ENCODE results near the gene SOX12.
"Not testable (repeated sequence)": the region's sequence is repeated elsewhere in the genome, so short reads cannot be mapped to it uniquely, and the experiment has no call there.

The SOX12 gene

DNA sequence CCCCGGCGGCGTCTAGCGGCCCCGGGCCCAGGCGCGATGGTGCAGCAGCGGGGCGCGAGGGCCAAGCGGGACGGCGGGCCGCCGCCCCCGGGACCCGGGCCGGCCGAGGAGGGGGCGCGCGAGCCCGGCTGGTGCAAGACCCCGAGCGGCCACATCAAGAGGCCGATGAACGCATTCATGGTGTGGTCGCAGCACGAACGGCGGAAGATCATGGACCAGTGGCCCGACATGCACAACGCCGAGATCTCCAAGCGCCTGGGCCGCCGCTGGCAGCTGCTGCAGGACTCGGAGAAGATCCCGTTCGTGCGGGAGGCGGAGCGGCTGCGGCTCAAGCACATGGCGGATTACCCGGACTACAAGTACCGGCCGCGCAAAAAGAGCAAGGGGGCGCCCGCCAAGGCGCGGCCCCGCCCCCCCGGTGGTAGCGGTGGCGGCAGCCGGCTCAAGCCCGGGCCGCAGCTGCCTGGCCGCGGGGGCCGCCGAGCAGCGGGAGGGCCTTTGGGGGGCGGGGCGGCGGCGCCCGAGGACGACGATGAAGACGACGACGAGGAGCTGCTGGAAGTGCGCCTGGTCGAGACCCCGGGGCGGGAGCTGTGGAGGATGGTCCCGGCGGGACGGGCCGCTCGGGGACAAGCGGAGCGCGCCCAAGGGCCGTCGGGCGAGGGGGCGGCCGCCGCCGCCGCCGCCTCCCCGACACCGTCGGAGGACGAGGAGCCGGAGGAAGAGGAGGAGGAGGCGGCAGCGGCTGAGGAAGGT lies 715 bp downstream of the SOX12 start:
- TF ChIP-seq POLR2A (IDR thresholded peaks at IDR 0.05; ENCODE audit: low read depth, low read length) (no peak), POLR2AphosphoS5 (IDR thresholded peaks at IDR 0.05; ENCODE audit: low read depth, low read length) (no peak), TAF1 (IDR thresholded peaks at IDR 0.05; ENCODE audit: borderline replicate concordance, low read depth, low read length) (no peak)
- FAIRE-seq (no peak), DNase-seq (ENCODE audit: insufficient read length) (peak; percentile 43)

DNA sequence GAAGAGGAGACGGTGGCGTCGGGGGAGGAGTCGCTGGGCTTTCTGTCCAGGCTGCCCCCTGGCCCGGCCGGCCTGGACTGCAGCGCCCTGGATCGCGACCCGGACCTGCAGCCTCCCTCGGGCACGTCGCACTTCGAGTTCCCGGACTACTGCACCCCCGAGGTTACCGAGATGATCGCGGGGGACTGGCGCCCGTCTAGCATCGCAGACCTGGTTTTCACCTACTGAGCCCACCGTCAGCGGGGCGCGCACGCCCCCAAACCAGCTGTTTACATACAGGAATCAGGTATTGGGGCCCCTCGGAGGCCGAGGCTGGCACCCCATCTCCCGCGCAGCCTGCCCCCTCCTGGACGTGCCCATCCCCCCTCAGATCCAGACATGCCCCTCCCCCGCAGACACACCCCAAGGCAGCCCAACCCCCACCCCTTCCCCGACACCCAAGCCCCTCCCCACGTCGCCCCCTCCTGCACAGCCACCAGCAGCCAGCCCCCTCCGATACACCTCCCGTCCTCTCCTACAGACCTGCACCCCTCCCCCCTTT lies 1.4 kb downstream of the SOX12 start:
- TF ChIP-seq POLR2AphosphoS5 (IDR thresholded peaks at IDR 0.05; ENCODE audit: low read depth, low read length) (no peak), POLR2A (IDR thresholded peaks at IDR 0.05; ENCODE audit: low read depth, low read length) (no peak), TAF1 (IDR thresholded peaks at IDR 0.05; ENCODE audit: borderline replicate concordance, low read depth, low read length) (no peak)
- DNase-seq (ENCODE audit: insufficient read length) (no peak), FAIRE-seq (peak; percentile 76)

DNA sequence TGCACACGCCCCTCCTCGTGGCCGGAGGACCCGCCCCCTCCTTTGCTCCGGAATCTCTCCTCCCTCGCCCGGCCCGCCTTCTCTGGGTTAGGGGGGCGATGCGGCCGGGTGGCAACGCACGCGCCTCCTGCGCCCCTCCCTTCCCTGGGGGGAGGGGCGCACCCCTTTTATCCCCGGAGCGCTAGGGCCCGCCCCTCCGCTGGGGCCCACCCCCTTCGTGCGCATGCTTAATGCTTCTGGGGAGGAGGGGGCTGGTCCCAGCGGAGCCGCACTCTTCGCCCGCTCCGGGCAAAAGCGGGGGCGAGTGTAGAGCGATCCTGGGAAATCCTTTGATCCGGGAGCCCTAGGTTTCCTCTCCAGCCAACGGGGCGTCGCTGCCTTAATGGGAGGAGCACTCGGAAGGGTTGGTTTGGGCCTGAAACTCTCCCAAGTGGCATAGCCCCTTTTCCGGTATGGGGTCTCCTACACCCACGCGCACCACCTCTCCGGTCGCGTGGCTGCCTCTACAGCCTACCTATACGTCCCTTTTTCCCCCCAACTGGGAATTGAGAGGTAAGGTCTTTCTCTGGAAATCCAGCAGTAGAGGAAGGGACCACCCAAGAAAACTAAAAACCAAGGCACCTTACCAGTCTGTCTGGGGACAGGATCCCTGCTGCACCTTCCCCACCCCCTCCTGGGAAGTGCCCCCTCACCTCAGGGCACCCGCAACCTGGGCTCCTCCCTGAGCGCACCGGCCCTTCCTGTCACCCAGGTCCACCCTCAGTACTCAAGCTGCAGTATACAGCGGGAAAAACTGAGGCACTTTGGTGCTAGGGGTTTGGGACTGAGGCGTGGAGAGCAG lies 2.1 kb downstream of the SOX12 start:
- DNase-seq (ENCODE audit: insufficient read length) (peak; percentile 68), FAIRE-seq (no peak)
- TF ChIP-seq POLR2A (IDR thresholded peaks at IDR 0.05; ENCODE audit: low read depth, low read length) (peak; percentile 43; the same call in 1 of the 2 replicates), TAF1 (IDR thresholded peaks at IDR 0.05; ENCODE audit: borderline replicate concordance, low read depth, low read length) (no peak), POLR2AphosphoS5 (IDR thresholded peaks at IDR 0.05; ENCODE audit: low read depth, low read length) (no peak)

DNA sequence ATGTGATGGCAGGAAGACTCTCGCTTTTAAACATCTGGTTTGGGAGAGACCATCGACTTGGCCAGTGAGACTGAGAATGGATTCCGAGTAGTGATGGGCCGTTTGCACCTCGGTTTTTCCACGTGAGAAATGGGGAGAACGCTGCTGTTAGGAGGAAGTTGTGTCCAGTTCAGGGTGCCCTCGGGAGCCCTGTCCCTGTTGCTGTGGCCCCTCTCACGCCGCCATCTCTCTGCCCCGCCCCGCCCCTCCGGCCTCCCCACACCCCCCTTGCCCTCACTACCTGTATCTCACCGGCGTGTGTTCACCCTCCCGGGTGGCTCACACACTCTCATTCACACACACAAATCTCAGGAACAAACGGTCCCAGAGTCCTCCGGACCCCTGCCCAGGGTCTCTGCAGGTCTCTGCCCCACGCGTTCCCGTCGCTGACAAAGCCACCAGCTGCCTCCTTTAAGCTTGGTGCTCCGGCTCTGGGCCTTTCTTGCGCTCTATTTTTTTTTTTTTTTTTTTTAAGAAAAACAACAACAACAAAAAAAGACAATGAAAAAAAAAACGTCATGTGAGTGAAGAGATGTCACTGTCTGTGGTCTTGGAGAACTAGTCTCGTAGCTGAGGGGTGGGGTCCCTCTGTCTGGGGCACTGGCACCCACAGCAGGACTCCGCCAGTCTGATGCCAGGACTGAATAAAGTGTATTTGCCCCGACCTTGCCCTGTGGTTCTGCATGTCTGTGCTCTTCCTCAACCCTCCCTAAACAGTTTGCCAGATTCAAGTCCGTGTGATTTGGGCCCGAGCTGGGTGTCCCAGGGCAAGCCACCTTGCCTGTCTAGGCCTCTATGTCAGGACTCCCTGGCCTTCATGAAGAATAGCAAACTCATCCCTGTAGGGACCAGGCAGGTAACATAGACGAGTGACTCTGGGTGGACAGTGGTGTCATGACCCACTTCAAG lies 2.9 kb downstream of the SOX12 start:
- no peak for TF ChIP-seq POLR2AphosphoS5 (IDR thresholded peaks at IDR 0.05; ENCODE audit: low read depth, low read length)
- TF ChIP-seq TAF1 (IDR thresholded peaks at IDR 0.05; ENCODE audit: borderline replicate concordance, low read depth, low read length) = no peak
- FAIRE-seq (no peak), DNase-seq (ENCODE audit: insufficient read length) (no peak)

DNA sequence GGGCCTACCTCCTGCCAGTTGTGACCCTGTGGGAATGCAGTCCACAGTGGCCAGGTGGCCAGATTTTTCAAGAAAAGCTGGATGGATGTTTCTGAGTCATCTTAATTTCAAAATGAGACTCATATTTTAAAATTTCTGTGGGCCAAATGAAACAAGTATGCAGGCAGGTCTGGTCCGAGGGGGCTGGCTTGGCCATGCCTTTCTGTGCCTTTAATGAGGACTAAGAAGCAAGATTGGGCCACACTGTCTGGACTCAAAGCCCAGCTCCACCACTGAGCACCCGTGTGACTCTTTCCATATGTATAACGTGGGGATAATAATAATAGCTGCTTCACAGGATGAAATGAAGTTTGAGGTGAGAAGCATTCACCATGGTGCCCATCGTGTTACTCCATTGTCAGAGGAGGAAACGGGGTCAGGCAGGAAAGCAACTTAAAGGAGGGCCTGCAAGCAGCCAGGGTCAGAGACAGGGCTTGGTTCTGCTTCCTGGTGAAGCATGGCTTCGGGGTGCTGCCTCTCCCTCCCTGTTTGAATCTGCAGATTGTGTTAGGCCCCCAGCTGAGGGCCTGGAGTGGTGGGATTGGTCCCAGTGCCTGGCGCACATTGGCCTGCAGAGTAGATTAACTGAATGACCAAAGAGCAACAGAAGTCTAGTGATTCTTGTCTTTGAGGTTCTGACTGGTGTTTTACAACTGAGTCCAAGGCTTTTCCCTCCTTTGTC lies 3.8 kb downstream of the SOX12 start:
- FAIRE-seq = no peak

DNA sequence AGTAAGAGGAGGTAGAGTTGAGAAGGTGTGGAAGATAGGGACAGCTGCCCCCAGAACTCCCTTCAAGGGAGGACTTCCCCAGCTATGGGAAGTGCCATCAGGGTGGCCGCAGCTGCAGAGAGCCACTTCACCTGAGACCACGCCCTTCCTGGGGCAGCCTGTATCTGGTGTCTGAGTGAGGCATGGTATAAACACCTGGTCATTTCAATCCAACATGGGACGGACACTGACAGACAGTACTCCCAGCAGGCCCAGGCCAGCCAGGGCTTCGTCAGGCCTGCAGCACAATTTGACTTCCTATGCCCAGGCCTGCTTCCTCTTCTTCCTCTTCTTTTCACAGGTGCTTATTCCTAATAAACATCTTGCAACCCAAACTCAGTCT lies 4.5 kb downstream of the SOX12 start:
- DNase-seq (ENCODE audit: insufficient read length) = no peak
- TF ChIP-seq POLR2A (IDR thresholded peaks at IDR 0.05; ENCODE audit: low read depth, low read length) (no peak), TAF1 (IDR thresholded peaks at IDR 0.05; ENCODE audit: borderline replicate concordance, low read depth, low read length) (no peak), POLR2AphosphoS5 (IDR thresholded peaks at IDR 0.05; ENCODE audit: low read depth, low read length) (no peak)
- FAIRE-seq = no peak

More for the DNA sequence above, 3.8 kb downstream of the SOX12 start:
- DNase-seq (ENCODE audit: insufficient read length) = no peak
- TF ChIP-seq TAF1 (IDR thresholded peaks at IDR 0.05; ENCODE audit: borderline replicate concordance, low read depth, low read length) = no peak
- TF ChIP-seq POLR2A (IDR thresholded peaks at IDR 0.05; ENCODE audit: low read depth, low read length) = no peak

DNA sequence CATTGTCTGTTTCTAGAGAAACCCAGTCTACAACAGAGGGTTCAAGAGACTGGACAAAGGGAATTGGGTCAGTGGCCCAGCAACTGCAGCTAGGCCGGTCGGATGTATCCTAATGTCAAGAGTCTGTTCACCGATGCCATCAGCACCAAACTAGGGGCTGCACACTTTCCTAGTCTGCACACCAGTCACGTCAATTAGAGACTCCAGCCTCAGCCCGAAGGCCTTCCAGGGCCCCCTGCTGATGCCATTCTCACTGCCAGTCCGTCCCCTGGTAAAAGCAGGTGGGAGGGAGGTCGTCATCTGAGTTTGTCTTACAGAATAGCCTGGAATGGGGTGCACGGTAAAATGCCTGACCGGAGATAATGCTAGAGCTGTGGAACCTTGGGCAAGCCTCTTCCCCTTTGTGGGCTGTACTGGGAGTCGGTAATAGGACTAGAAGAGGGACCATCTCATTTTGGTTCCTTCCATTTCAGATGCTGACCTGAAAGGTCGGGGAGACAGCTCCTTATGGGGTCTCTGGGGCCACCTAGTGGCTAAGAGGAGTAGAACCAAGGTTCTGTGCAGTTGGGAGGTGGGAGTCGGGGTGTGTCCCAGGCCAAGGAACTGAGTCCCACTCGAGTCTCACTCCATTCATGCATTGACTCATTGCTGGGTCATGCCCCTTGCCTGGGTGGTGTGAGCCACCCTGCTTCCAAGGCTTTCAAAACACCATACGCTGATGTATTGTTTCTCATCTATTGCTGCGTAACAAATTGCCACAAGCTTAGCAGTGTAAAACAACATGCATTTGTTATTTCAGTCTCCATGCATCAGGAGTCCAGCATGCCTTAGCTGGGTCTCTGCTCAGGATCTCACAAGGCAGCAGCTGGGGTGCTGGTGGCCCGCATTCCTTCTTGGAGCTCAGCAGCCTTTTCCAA lies 5.1 kb downstream of the SOX12 start:
- DNase-seq (ENCODE audit: insufficient read length) (peak; percentile 68), FAIRE-seq (peak; percentile 89)
- no peak for TF ChIP-seq POLR2A (IDR thresholded peaks at IDR 0.05; ENCODE audit: low read depth, low read length)
- no peak for TF ChIP-seq POLR2AphosphoS5 (IDR thresholded peaks at IDR 0.05; ENCODE audit: low read depth, low read length)
- TF ChIP-seq TAF1 (IDR thresholded peaks at IDR 0.05; ENCODE audit: borderline replicate concordance, low read depth, low read length) = no peak

DNA sequence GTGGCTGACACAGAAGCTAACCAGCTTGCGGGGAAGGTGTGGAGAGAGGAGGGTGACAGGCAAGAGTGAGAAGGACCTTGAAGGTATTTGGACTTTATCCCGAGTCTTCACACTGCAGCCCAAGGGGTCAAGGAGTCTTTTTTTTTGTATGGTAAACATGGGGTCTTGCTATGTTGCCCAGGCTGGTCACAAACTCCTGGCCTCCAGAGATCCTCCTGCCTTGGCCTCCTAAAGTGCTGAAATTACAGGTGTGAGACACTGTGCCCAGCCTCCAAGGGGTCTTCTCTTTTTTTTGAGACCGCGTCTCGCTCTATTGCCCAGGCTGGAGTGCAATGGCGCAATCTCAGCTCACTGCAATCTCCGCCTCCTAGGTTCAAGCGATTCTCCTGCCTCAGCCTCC lies 9.2 kb downstream of the SOX12 start:
- TF ChIP-seq TAF1 (IDR thresholded peaks at IDR 0.05; ENCODE audit: borderline replicate concordance, low read depth, low read length) (no peak), POLR2A (IDR thresholded peaks at IDR 0.05; ENCODE audit: low read depth, low read length) (no peak), POLR2AphosphoS5 (IDR thresholded peaks at IDR 0.05; ENCODE audit: low read depth, low read length) (no peak)
- no peak for DNase-seq (ENCODE audit: insufficient read length)
- no peak for FAIRE-seq

DNA sequence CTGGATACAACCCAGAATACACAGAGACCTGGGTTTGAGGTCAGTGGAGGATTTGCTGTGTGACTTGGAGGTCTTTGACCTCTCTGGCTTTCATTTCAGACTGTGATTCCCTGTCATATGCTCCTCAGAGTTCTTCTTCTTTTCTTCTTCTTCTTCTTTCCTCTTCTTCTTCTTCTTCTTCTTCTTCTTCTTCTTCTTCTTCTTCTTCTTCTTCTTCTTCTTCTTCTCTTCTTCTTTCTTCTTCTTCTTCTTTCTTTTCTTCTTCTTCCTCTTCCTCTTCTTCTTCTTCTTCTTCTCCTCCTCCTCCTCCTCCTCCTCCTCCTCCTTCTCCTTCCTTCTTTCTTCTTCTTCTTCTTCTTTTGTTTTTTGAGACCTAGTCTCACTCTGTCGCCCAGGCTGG lies 10.7 kb downstream of the SOX12 start:
- DNase-seq (ENCODE audit: insufficient read length); FAIRE-seq: not testable (repeated sequence)

DNA sequence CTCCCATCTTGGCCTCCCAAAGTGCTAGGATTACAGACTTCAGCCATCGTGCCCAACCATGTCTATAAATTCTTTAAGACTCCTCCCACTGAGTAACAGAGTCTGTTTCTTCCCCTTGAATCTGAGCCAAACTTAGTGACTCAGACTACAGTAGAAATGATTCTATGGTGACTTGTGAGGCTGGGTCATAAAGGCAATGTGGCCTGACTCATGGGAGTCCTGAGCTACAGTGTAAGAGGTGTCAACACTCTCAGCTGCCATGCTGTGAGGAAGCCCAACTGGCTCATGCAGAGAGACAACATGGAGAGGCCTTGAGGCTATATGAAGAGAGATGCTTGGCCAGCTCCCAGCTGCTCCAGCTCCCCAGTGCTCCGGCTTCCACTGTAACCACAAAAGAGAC lies 16.3 kb downstream of the SOX12 start:
- DNase-seq (ENCODE audit: insufficient read length) (no peak), FAIRE-seq (no peak)

More for the DNA sequence above, 16.3 kb downstream of the SOX12 start:
- TF ChIP-seq TAF1 (IDR thresholded peaks at IDR 0.05; ENCODE audit: borderline replicate concordance, low read depth, low read length) (no peak), POLR2AphosphoS5 (IDR thresholded peaks at IDR 0.05; ENCODE audit: low read depth, low read length) (no peak), POLR2A (IDR thresholded peaks at IDR 0.05; ENCODE audit: low read depth, low read length) (no peak)
